ENCODE measurements around the gene MTRR.
"Not testable (repeated sequence)": the region's sequence is repeated elsewhere in the genome, so short reads cannot be mapped to it uniquely, and the experiment has no call there.

Gene MTRR

GRCh38 chr5:7902666-7903625 lies 34.0 kb downstream of the MTRR start:
- no peak for DNase-seq

GRCh38 chr5:7904170-7904569 lies 35.2 kb downstream of the MTRR start:
- DNase-seq: no peak

- no peak for DNase-seq
These were observed 38.7 kb downstream of the MTRR start for GRCh38 chr5:7907612-7908011.

GRCh38 chr5:7908317-7908716 lies 39.4 kb downstream of the MTRR start:
- no peak for DNase-seq

GRCh38 chr5:7910738-7911428 lies 41.9 kb downstream of the MTRR start:
- no peak for DNase-seq

GRCh38 chr5:7911429-7911771 lies 42.5 kb downstream of the MTRR start:
- not testable (repeated sequence) for DNase-seq

- no peak for DNase-seq
These were observed 47.3 kb downstream of the MTRR start for GRCh38 chr5:7916171-7916804.

GRCh38 chr5:7917130-7918123 lies 48.5 kb downstream of the MTRR start:
- no peak for DNase-seq

GRCh38 chr5:7925961-7926695 lies 57.2 kb downstream of the MTRR start:
- DNase-seq: no peak

- DNase-seq: no peak
These were observed 57.8 kb downstream of the MTRR start for GRCh38 chr5:7926720-7927119.

- DNase-seq: no peak
These were observed 58.8 kb downstream of the MTRR start for GRCh38 chr5:7927466-7928375.

GRCh38 chr5:7930011-7930410 lies 61.1 kb downstream of the MTRR start:
- no peak for DNase-seq

- no peak for DNase-seq
These were observed 72.7 kb downstream of the MTRR start for GRCh38 chr5:7941692-7942091.

GRCh38 chr5:7947301-7947700 lies 78.4 kb downstream of the MTRR start:
- no peak for DNase-seq

Data from activated CD4-positive, alpha-beta T cell treated with anti-CD3 and anti-CD28 coated beads for 1 hour (primary cell).